ENCODE data around the gene MACROD2. TPM values are rescaled to one million over a fixed set of nuclear protein-coding genes. Genes with fewer than 3 reads are reported as not detected.
A peak's percentile ranks its signal among the peaks of the same experiment; 100 is the strongest.

MACROD2 gene
- polyA plus RNA-seq, 2 of the 4 experiments (the other 2 are of a cell fraction) = 0.96 to 1.3 TPM

GRCh38 chr20:15031546-15032351, 1036.4 kb downstream of the MACROD2 start:
- no peak overlapping the region for H3K4me2 ChIP-seq
- ChIA-PET POLR2A (no interaction called here), CTCF (no interaction called here)
- 87% methylated on average over 28 of the region's 32 CpGs for WGBS (ENCODE audit: missing lambda C conversion rate)
- H3K4me3 ChIP-seq = no peak overlapping the region
- no peaks in the 10 kb centered on the region; the same call in 2 of the 3 replicates for H3K4me1 ChIP-seq
- H3K9me3 ChIP-seq = no peaks in the 10 kb centered on the region
- DNase-seq (ENCODE audit: low read depth in 1 of 2, low spot score in 1 of 2) = no peak
- TF ChIP-seq RARB (CRISPR knock-in tag; IDR thresholded peaks at IDR 0.05) (no peak), EHMT2 (IDR thresholded peaks at IDR 0.05; ENCODE audit: low read depth) (no peak), ZC3H11A (IDR thresholded peaks at IDR 0.05) (no peak), JUN (IDR thresholded peaks at IDR 0.05) (no peak), MYC (IDR thresholded peaks at IDR 0.05; ENCODE audit: borderline replicate concordance, low read length) (no peak)
- ATAC-seq = no peak
- no peak overlapping the region for H3K27ac ChIP-seq
- no peak for FAIRE-seq

- Histone ChIP-seq H3K27ac (no peak overlapping the region), H3K4me3 (no peak overlapping the region), H3K9me3 (no peaks in the 10 kb centered on the region), H3K4me1 (no peaks in the 10 kb centered on the region; the same call in 2 of the 3 replicates), H3K4me2 (no peak overlapping the region)
- 89% methylated on average over 11 of the region's 11 CpGs for WGBS (ENCODE audit: missing lambda C conversion rate)
- TF ChIP-seq BCL3 (IDR thresholded peaks at IDR 0.05) = no peak
- TF ChIP-seq REST (IDR thresholded peaks at IDR 0.05) = no peak
- ChIA-PET CTCF (no interaction called here), POLR2A (no interaction called here)
- ATAC-seq = no peak
- FAIRE-seq = no peak
- no peak for DNase-seq (ENCODE audit: low read depth in 1 of 2, low spot score in 1 of 2)
These were observed 1037.0 kb downstream of the MACROD2 start for GRCh38 chr20:15032352-15032622.

- CTCF ChIA-PET = no interaction called here
- no peaks in the 10 kb centered on the region; the same call in 2 of the 3 replicates for H3K4me1 ChIP-seq
- WGBS (ENCODE audit: missing lambda C conversion rate) = 77% methylated on average over 4 of the region's 4 CpGs
- no peak for DNase-seq (ENCODE audit: low read depth in 1 of 2, low spot score in 1 of 2)
- no peak overlapping the region for H3K4me2 ChIP-seq
- TF ChIP-seq CBX8 (IDR thresholded peaks at IDR 0.05) (no peak), CHD4 (IDR thresholded peaks at IDR 0.05; ENCODE audit: borderline replicate concordance) (no peak), GATA3 (IDR thresholded peaks at IDR 0.05; ENCODE audit: borderline replicate concordance) (no peak)
- no peak overlapping the region for H3K27ac ChIP-seq
- no peak overlapping the region for H3K4me3 ChIP-seq
- ATAC-seq = no peak
- peak; percentile 51 for FAIRE-seq
- POLR2A ChIA-PET = no interaction called here
- no peaks in the 10 kb centered on the region for H3K9me3 ChIP-seq
These were observed 1038.0 kb downstream of the MACROD2 start for GRCh38 chr20:15033269-15033668.

- FAIRE-seq (peak; percentile 74), DNase-seq (ENCODE audit: low read depth in 1 of 2, low spot score in 1 of 2) (no peak), ATAC-seq (no peak)
- no peak overlapping the region for H3K4me3 ChIP-seq
- ChIA-PET POLR2A (no interaction called here), CTCF (no interaction called here)
- H3K4me2 ChIP-seq = 0 out of 3 replicates have a peak overlapping the region, but pooled peaks have one; percentile 15
- H3K27ac ChIP-seq = no peak overlapping the region
- H3K4me1 ChIP-seq = no peaks in the 10 kb centered on the region; the same call in 2 of the 3 replicates
- no peak for TF ChIP-seq PHF8 (IDR thresholded peaks at IDR 0.05; ENCODE audit: borderline replicate concordance, low read depth)
- TF ChIP-seq MYC (IDR thresholded peaks at IDR 0.05; ENCODE audit: borderline replicate concordance, low read length) = no peak
- TF ChIP-seq SREBF2 (IDR thresholded peaks at IDR 0.05) = no peak
- TF ChIP-seq HOXB13 (CRISPR knock-in tag; IDR thresholded peaks at IDR 0.05; ENCODE audit: low read depth) = no peak
- TF ChIP-seq TFCP2L1 (CRISPR knock-in tag; IDR thresholded peaks at IDR 0.05) = no peak
- TF ChIP-seq ESRRA (IDR thresholded peaks at IDR 0.05; ENCODE audit: borderline replicate concordance, low read length) = no peak
- no peak for TF ChIP-seq CBX2 (IDR thresholded peaks at IDR 0.05; ENCODE audit: borderline replicate concordance, low read depth)
- no peak for TF ChIP-seq POLR2AphosphoS2 (conservative IDR thresholded peaks at IDR 0.05; ENCODE audit: low read length)
- TF ChIP-seq FOSL2 (IDR thresholded peaks at IDR 0.05) = no peak
- no peak for TF ChIP-seq FOSL2 (CRISPR knock-in tag; IDR thresholded peaks at IDR 0.05)
- no peak for TF ChIP-seq RCOR1 (IDR thresholded peaks at IDR 0.05; ENCODE audit: low read depth, low read length)
- no peak for TF ChIP-seq ELK1 (IDR thresholded peaks at IDR 0.05; ENCODE audit: low read depth, low read length)
- WGBS (ENCODE audit: missing lambda C conversion rate) = 23% methylated on average over 8 of the region's 8 CpGs
- no peaks in the 10 kb centered on the region for H3K9me3 ChIP-seq
These were observed 1038.6 kb downstream of the MACROD2 start for GRCh38 chr20:15033891-15034290.

Data from A549 (cell line).